Stimulated activated CD8-positive, alpha-beta memory T cell treated with anti-CD3 and anti-CD28 coated beads, Interleukin-7, amount 100 ng/mL, for 24 hours (primary cell): Measurements from ENCODE around the gene C8A.

ENCODE experiments used
- DNase-seq: peaks from one replicate; pipeline ENCODE4 v3.0.0-alpha.2; 2020; ENCODE audit warnings: low read depth

C8A gene

DNA sequence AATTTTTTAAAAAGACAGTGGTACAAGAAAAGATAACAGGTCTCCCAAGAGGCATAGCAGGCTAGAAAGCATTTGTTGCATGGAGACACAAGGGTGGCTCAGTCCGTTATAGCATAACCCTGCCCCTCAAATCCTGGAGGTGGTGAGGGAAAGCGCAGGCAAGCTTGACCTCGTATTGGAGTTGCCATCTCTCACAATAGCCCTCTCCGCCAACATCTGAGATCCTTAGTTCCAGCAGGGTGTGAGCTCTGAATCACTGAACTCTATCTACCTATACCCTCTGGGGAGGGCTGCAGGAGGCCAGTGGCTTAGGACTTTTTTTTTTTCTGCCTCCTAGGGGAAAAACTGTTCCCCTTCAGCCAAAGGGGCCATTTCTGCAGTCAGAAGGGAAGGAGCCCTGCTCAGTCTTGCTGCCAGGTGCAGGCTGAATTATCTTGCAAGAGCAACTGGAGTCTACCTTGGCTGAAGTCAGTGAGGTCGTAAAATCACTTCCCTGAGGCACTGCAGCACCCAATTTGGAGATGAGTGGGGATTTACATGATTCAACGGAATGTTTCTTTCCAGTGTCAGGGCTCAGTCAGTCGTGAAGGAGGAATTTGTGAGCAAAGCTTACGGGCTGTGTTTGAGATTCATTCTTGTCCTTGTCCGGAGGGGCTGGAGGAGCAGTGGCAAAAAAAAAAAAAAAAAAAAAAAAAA lies 17.2 kb upstream of the C8A start:
- DNase-seq, result no peak

DNA sequence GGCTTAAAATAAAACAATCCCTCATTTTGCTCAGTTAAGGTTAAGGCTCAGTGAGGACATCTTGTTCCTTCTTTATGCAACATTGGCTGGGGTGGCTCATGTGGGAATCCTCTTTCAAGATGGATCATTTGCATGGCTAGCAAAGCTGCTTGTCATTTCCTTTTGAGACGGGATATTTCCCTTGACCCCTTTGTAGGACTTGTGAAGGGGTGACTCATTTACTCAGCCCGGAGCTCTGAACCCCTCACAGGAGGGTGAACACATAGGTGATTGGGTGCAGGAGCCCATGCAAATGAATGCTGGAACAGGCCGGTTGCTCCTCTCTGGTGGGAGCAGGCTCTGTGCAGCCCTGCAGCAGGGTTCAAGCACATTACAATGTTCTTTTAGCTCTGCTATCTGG lies 15.8 kb upstream of the C8A start:
- DNase-seq, result no peak

DNA sequence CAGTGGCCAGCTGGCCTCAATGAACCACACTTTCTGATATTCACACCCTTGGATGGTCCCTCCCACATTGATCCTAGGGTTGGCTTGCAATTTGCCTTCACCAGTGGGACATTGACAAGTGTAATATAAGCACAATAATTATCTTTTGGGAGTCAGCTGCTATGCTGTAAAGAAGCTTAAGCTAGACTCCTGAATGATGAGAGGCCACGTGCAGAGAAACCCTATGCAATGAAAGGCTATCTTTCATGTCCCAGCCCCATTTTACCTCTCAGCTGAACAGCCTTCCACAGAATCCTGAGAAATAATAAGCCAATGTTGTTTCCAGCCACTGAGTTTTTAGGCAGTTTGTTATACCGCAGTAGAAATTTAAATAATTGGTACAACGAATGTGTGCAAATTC lies 11.1 kb upstream of the C8A start:
- no peak for DNase-seq

DNA sequence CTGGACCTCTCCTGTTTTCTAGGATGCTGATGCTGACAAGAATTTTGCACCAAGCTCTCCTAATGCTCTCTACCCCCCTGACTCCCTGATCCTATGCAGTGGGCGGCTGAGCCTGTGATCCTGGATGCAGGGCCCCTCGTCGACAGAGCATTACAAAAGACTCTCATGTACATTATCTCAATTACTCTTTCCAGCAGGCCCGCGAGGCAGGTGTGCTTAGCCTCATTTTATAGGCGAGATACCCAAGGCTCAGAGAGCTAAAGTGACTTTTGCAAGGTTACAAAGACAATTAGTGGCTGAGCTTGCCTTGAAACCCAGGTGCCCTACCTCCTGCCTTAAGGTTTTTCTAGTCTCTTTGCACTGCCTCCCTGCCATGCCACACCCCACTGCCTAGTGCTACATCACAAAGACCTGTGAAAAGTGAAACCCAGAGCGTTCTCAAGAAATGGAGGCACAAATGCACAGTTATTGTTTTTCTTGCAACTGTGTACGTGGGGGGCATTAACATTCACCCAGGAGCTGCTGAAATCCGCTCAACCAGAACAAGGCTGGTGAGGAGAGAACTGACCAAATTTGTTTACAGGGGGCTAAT lies 10.0 kb upstream of the C8A start:
- no peak for DNase-seq

DNA sequence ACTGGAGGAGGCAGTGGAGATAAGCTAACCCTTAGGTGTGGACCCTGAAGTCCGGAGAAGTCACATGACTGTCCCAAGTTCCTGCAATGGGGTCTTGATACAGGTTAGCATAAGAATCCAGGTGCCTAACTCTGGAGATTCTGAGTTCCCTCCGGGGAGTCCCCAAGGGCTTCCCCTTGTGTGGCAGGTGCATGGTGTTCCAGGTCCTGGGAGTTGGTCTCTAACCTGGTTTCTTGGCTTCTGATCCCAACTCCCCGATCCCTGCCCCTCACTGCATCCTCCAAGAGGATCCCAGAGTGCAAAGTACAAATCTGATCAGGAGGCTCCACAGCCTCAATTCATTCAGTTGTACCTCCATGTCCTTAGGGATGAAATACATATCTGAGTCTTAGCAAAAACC lies 9.3 kb upstream of the C8A start:
- no peak for DNase-seq

DNA sequence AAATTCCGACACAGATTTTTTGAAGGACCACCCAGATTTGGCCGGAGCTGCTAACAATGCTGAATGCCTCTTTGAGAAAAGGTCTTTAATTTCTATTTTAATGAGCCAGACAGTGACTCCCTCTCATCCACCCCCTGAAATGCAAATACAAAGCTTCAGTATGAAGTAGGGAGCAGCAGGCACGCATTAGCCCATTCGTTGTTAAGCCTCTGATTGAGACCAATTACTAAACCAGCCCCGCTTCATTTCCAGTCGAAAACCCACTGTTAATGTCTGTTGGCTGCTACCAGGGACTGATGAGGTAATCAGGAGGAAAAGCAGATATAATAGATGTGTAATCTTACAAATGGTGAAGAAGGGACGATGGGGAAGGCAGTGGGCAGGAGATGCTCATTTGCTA lies 4.8 kb upstream of the C8A start:
- no peak for DNase-seq

DNA sequence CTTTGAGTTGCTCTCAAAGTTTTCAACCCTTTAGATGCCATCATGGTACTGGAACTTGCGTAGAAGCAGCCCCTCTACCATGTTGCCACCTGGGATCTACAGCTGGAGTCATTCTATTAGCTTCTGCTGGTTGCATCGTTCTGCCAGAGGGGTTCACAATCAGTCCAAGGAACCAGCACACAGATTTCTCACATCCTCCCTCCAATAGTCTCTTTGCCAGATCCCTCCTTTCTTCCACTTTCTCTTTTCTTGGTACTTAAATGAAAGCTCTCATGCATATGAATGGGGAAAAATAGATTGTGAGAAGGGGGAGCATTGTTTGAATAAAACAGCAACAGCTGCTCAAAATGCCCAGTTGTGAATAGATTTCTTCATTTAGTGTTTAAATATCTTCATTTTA lies 4.2 kb upstream of the C8A start:
- DNase-seq, result no peak

DNA sequence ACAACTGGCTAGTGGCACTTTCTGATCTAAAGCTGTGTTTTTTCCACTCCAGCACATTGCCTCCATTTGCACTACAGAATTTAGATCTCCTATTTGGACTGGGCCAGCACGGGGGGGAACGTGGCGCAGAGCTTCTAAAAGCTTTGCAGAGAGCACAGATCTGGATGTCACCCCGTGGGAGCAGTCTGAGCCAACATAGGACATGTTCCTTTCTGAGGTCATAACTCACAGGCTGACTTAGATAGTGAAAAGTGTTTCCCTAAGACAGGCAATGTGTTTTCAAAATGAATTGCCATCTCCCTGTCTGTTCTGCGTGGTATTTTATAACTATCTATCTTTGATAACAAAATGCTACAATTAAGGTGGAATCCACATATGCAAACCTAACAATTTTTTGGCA lies 3.7 kb upstream of the C8A start:
- no peak for DNase-seq

DNA sequence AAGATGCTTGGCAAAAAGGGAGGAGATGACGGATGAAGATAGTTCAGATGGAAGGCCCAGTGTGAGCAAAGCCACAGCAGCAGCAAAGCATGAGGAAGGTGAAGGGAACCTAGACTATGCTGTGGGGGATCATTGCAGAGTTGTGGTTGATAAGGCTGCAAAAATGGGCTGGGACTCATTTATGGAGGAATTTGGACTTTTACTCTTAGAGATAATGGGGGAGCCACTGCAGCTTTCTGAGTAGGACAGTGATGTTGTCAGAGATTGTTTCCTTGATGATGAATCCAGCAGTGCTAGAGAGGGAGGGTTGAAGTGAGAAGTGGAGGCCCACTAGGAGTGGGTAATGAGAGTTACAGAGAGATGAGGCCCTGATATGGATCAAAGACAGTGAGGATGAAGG lies 2.1 kb upstream of the C8A start:
- no peak for DNase-seq

DNA sequence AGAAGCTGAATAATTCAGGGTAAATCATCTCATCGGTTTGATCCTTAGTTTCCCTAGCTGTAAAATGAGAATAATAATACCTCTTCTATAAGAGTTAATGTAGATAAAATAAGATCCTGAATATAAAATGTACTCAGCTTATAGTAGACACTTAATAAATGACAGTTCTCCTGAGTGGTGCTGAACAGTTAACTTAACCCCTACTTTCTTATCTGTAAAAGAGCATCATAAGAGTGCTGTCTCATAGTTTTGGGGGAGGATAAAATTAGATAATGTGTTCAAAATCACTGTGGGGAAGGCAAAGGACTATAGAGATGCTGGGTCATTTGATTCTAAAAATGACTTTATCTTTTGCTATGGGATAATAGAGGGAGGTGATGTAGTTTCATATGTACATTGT lies 593 bp downstream of the C8A start:
- DNase-seq, result no peak

DNA sequence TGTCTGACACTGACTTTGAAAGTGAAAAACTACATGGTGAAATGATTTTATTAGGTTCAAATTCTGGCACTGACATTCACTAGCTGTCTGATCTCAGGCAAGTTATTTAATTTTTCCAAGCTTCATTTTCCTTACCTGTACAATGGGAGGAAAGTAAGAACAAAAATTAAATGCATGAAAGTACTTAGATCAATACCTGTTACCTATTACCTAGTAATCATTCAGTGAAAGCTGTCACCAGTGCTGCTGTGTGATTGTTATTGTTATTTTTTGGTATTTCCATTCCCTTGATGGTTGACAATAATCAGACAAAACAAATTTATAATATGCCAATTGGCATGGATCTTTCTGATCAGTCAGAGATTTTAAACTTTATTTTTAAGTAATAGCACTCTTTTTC lies 1.6 kb downstream of the C8A start:
- DNase-seq, result no peak

DNA sequence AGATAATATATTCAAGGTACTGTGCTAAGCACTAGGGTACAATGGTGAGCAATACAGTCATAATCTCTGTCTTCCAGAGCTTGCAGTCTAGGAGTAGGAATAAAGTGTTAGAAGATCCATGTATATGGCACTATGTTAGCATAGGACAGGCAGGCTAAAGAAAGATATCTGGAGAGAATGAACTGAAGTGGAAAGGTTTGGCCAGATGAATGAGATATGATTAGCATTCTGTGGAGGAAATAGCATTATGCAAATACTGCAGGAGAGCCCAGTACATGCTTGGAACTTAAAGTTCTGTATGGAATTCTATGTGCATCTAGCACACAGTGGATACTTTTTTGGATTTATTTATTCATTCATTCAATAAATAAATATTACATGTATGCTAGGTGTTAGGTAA lies 4.7 kb downstream of the C8A start:
- DNase-seq, result no peak

DNA sequence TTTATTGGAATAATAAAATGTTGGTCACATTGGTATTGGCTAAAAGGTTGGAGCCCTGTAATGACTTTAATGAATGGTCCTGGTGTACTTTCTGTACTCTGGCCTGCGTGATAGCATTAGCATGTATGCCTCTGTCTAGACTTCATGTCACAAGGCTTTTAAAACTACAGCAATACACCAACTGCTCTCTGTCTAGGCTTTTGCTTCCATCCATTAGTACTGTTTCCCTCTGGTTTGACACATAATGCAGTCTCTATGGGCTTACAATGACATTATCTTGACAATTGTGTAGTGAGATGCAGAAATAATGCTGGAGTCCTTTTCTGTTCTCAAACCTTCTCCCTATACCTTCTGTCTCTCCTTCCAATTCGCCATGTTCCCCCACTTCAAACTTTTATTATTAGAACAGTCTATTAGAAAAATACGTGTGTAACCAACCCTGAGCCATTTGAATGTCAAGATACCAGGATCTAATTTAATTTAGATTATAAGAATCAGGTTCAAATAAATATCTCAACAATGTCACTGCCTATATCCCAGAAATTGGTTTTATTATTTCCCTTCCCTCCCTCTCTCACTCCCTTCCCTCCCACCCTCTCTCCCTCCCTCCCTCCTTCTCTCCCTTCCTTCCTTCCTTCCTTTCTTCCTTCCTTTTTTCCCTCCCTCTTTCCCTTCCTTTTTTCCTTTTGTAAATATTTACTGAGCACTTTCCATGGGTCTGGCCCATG lies 8.8 kb downstream of the C8A start:
- DNase-seq, result no peak

DNA sequence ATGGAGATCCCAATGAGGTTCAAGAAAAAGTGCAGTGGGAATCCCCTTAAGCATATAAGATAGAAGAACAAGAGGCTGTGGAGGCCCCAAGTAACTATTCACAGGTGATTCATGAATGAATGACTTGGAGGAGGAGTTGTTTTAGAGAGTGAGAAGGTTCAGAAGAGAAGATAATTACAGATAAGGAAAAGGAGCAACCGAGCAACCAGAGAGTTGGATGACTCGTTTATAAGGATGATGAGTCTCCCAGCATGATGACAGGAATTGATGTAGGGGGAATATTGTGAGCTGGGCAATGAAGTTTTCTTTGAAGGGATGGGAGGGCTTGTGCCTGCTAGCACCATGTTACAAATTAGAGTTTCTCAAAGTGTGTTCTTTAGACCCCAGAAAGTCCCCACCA lies 9.8 kb downstream of the C8A start:
- DNase-seq, result no peak

DNA sequence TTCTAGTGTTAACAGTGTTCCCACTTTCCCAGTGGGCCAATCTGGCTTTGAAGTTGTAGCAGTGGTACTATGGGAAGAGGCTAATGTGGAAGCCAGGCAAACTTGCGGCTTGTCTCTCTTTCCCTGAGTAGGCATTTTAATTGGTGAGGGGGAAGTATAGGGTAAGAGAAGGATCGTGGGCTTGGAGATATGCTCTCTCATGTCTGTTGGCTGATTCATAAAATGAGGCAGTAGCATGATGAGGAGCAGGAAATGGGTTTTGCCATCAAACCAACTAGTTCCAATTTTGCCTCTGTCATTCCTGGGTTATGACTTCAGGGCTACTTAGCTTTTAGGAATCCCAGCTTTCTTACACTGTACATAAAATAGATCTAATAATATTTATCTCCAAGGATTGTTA lies 12.1 kb downstream of the C8A start:
- DNase-seq, result no peak

DNA sequence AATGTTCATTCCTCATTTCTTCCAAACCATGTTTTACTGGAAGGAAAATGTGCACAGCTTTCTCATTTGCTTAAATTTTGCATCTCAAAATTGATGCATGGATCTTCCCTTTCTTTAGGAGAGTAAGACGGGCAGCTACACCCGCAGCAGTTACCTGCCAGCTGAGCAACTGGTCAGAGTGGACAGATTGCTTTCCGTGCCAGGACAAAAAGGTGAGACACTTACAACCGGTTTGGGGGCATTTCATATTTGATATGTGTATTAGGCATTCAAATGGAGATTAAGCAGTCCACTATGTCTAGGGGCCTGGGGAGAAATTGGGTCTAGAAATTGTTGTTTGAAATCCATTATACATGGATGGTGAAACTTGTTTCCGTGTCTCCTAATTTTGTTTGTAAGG lies 12.9 kb downstream of the C8A start:
- no peak for DNase-seq

DNA sequence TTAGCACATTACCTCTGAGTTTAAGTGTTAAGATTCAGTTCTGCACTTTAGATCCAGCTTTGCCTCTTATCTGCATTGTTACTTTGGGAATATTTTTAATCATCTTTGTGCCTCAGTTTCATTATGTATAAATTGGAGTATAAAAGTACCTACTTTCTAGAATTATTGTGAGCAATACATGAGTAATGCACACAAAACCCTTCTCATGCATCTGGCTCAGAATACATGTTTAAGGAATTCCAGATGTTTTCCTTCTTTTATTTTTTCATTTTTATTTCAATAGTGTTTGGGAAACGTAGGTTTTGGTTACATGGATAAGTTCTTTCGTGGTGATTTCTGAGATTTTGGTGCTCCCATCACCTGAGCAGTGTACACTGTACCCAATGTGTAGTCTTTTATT lies 14.2 kb downstream of the C8A start:
- DNase-seq, result no peak

DNA sequence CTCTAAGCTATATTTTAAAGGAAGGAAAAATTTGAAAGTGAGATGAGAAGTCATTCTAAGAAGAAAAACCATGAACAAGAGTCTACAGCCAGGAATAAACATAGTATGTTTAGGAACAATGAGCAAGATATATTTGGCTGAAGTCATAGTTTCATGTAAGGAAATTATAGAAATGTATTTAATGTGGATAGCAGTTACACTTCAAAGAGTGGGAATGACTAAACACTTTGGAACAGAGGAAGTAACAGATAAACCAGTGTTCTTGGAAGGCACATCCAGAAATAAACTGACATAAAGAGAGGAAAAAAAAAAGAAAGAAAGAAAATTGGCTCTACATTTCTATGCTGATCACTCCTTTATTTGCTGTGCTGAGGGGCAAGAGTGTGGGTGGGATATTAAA lies 18.0 kb downstream of the C8A start:
- DNase-seq, result no peak

DNA sequence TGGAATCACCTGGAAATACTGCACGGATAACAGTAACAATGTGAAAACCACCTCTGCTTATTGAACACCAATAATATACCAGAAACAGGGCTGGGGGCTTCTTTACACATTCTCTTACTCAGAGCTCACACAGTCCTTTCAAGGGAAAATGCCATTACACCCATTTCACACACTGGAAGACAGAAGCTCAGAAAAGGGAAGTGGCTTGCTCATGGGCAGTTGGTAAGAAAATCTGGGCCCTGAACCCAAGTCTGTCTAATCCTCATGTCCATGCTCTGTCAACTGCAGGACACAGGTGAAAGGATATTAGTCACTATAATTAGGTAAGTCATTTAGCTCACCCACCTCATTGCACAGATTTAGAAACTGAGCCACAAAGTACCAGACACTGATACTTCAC lies 18.6 kb downstream of the C8A start:
- no peak for DNase-seq

DNA sequence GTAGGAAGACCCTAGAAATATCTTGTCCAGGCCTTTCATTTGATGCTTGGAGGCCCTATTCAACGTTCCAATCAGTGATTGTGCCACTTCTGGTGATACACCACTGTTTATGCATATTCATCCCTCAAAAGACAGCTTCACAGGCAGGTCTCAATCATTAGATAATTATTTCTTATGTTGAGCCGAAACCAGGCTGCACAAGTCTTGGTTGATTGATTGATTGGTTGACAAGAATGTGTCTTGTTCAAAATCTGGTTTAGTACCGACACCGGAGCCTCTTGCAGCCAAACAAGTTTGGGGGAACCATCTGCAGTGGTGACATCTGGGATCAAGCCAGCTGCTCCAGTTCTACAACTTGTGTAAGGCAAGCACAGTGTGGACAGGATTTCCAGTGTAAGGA lies 20.1 kb downstream of the C8A start:
- no peak for DNase-seq

DNA sequence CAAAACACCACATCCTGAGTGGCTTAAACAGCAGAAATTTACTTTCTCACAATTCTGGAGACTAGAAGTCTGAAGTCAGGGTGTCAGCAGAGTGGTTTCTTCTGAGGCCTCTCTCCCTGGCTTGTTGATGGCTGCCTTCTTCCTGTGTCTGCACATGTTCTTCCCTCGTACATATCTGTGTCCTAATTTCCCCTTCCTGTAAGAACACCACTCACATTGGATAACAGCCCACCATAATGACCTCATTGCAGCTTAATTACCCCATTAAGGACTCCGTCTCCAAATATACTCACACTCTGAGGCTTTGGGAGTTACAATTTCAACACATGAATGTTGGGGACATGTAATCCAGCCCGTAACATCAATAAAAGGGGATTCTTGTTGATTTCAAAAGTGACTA lies 23.4 kb downstream of the C8A start:
- no peak for DNase-seq

DNA sequence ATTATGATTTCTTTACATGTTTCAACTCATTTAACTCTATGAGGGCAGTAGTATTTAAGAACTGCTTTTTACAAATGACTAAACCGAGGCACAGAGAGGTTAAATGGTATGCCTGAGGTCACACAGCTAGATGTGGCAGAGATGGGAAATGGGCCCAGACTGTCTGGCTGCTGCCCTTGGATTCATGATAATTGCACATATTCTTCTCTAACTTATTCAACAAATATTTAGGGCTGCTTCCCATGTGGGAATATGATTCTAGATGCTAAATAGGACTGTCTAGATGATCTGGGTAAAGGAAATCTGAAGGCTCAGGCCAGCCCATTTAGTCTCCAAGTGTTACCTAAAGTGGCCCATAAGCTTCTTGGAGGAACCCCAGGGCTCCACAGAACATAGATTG lies 26.2 kb downstream of the C8A start:
- no peak for DNase-seq

DNA sequence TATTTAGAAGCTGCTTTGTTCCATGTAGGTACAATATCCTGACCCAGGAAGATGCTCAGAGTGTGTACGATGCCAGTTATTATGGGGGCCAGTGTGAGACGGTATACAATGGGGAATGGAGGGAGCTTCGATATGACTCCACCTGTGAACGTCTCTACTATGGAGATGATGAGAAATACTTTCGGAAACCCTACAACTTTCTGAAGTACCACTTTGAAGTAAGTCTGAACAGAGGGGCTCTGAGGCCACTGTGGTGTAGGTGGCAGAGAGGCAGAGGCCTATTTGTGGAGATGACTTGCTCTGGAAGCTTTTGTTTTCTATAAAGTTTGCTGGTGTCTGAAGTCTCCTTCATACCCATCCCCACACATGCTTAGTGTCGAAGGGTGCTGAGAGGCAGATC lies 26.8 kb downstream of the C8A start:
- no peak for DNase-seq

DNA sequence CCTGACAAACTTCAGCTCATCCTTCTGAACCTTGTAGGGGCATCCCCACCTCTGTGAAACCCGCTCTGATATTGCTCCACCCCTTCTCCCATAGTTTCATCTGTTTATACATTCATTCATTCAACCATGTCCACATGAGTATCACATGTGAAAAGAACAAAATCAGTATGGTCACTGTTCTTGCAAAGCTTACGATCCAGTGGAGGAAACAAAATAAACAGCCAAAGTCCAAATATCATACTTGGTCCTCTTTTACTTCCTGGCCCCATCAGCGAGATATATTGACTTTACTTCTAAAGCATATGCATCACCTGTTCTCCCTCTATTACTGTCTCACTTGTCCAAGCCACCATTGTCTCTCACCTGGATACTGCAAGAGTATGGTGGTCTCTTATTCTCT lies 35.6 kb downstream of the C8A start:
- no peak for DNase-seq
